Ishikawa (cell line): ENCODE results near the gene KHDRBS2.

Experiments used
- CEBPB ChIP-seq: IDR thresholded peaks from 2 replicates; pipeline ENCODE4 v1.6.1; 2012
- CREB1 ChIP-seq: IDR thresholded peaks from 2 replicates; pipeline ENCODE4 v1.6.1; 2012; ENCODE audit warnings: low read depth
- EGR1 ChIP-seq: IDR thresholded peaks from 2 replicates; pipeline ENCODE4 v1.6.1; 2012
- EP300 ChIP-seq: IDR thresholded peaks from 2 replicates; pipeline ENCODE4 v1.6.1; 2012; ENCODE audit warnings: borderline replicate concordance
- FOXM1 ChIP-seq: IDR thresholded peaks from 2 replicates; pipeline ENCODE4 v1.6.1; 2012; ENCODE audit warnings: low read depth, borderline replicate concordance
- NFIC ChIP-seq: IDR thresholded peaks from 2 replicates; pipeline ENCODE4 v1.6.1; 2012
- RAD21 ChIP-seq: IDR thresholded peaks from 2 replicates; pipeline ENCODE4 v1.6.1; 2012; ENCODE audit warnings: low read depth
- TAF1 ChIP-seq: IDR thresholded peaks from 2 replicates; pipeline ENCODE4 v1.6.1; 2012; ENCODE audit warnings: low read depth, mild to moderate bottlenecking
- TCF12 ChIP-seq: IDR thresholded peaks from 2 replicates; pipeline ENCODE4 v1.6.1; 2012; ENCODE audit warnings: low read depth
- TEAD4 ChIP-seq: IDR thresholded peaks from 2 replicates; pipeline ENCODE4 v1.6.1; 2012
- YY1 ChIP-seq: IDR thresholded peaks from 2 replicates; pipeline ENCODE4 v1.6.1; 2012; ENCODE audit warnings: low read depth
- ZBTB7A ChIP-seq: IDR thresholded peaks from 2 replicates; pipeline ENCODE4 v1.6.1; 2012; ENCODE audit warnings: low read depth
- TF ChIP-seq, protein P1 (sequence below): IDR thresholded peaks from 2 replicates; pipeline ENCODE4 v1.6.1; 2012
- TF ChIP-seq, protein P2 (sequence below): IDR thresholded peaks from 2 replicates; pipeline ENCODE4 v1.6.1; 2012
- TF ChIP-seq, protein P3 (sequence below): IDR thresholded peaks from 2 replicates; pipeline ENCODE4 v1.6.1; 2012; ENCODE audit warnings: low read depth, mild to moderate bottlenecking

The KHDRBS2 gene

DNA sequence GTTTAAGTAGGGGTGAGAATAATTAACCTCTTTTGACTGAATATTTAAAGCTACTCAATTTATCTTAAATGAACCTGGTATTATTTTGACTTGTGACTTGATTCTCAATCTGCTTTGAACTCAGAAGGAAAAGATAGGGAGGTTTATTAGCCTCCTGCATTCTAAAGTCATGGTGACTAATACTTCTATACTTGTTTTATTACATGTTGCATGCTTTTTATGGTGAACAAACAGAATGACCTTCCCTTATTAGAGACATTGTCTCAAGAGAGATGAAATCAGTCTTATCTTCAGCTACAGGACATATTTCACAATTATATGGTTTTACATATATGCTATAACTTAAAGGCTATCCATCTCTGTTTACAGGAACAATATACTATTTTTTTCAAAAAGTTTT, 336.9 kb downstream of the KHDRBS2 start:
- TF ChIP-seq, protein P1, sequence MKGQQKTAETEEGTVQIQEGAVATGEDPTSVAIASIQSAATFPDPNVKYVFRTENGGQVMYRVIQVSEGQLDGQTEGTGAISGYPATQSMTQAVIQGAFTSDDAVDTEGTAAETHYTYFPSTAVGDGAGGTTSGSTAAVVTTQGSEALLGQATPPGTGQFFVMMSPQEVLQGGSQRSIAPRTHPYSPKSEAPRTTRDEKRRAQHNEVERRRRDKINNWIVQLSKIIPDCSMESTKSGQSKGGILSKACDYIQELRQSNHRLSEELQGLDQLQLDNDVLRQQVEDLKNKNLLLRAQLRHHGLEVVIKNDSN = no peak
- TF ChIP-seq FOXM1 = no peak
- TF ChIP-seq NFIC = no peak
- no peak for TF ChIP-seq YY1
- TF ChIP-seq TCF12 = no peak
- no peak for TF ChIP-seq TAF1
- TF ChIP-seq EGR1 = no peak
- TF ChIP-seq TEAD4 = no peak
- TF ChIP-seq CEBPB = no peak
- TF ChIP-seq EP300 = no peak
- no peak for TF ChIP-seq CREB1
- TF ChIP-seq, protein P2, sequence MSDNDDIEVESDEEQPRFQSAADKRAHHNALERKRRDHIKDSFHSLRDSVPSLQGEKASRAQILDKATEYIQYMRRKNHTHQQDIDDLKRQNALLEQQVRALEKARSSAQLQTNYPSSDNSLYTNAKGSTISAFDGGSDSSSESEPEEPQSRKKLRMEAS = no peak
- no peak for TF ChIP-seq RAD21
- no peak for TF ChIP-seq ZBTB7A
- TF ChIP-seq, protein P3, sequence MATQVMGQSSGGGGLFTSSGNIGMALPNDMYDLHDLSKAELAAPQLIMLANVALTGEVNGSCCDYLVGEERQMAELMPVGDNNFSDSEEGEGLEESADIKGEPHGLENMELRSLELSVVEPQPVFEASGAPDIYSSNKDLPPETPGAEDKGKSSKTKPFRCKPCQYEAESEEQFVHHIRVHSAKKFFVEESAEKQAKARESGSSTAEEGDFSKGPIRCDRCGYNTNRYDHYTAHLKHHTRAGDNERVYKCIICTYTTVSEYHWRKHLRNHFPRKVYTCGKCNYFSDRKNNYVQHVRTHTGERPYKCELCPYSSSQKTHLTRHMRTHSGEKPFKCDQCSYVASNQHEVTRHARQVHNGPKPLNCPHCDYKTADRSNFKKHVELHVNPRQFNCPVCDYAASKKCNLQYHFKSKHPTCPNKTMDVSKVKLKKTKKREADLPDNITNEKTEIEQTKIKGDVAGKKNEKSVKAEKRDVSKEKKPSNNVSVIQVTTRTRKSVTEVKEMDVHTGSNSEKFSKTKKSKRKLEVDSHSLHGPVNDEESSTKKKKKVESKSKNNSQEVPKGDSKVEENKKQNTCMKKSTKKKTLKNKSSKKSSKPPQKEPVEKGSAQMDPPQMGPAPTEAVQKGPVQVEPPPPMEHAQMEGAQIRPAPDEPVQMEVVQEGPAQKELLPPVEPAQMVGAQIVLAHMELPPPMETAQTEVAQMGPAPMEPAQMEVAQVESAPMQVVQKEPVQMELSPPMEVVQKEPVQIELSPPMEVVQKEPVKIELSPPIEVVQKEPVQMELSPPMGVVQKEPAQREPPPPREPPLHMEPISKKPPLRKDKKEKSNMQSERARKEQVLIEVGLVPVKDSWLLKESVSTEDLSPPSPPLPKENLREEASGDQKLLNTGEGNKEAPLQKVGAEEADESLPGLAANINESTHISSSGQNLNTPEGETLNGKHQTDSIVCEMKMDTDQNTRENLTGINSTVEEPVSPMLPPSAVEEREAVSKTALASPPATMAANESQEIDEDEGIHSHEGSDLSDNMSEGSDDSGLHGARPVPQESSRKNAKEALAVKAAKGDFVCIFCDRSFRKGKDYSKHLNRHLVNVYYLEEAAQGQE = no peak

DNA sequence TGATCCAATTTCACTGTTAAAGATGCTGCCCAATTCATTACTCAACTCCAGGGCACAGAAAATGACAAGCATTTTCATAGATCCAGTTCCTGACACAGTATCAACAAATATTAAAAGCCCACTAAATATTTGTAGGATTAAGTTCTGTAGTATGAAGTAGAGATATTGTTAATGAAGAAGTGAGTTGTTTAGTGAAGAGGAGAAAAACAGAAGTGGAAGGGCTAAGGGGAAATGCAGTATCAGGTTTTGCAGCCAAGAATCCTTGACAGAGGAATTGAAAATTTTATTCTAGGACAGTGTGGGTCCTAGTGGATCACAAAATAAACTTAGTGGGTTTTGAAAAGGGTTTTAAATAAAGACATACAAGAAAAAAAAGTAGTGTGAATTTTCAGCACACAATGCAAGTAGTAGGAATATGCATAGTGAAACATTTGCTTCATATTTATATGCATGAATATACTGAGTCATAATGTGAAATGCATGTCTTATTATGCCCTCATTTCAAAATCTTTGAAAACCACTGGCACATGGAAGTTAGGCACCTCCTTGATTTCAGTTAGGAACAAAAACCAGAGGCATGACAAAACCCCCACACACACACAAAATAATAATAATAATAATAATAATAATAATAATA, 338.6 kb downstream of the KHDRBS2 start:
- no peak for TF ChIP-seq TCF12
- no peak for TF ChIP-seq CREB1
- TF ChIP-seq FOXM1 = no peak
- no peak for TF ChIP-seq YY1
- TF ChIP-seq, protein P1 = no peak
- no peak for TF ChIP-seq EGR1
- no peak for TF ChIP-seq RAD21
- TF ChIP-seq ZBTB7A = no peak
- TF ChIP-seq, protein P3 = no peak
- no peak for TF ChIP-seq TEAD4
- TF ChIP-seq, protein P2 = no peak
- TF ChIP-seq NFIC = no peak
- TF ChIP-seq EP300 = no peak
- no peak for TF ChIP-seq CEBPB
- TF ChIP-seq TAF1 = no peak

DNA sequence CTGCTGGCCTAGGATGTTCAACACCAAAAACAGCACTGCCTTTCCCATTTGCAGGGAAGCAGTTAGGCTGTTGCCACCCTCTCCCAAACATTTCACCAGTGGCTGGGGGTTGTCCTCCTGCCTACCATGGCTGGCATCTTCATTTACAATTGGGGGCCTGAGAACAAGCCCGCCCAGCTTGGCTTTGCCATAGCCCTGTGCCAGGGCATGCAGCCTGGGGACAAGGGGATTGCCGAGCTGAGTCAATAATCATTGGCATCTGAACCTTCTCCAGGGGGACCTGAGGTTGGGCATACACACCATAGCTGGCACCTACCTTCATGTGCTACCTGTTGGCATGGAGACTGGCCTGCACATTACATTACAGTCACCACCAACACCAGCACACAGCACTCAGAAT, 345.1 kb downstream of the KHDRBS2 start:
- TF ChIP-seq, protein P3 = no peak
- TF ChIP-seq, protein P2 = no peak
- TF ChIP-seq CEBPB = no peak
- TF ChIP-seq EP300 = no peak
- TF ChIP-seq RAD21 = no peak
- no peak for TF ChIP-seq TCF12
- no peak for TF ChIP-seq FOXM1
- TF ChIP-seq CREB1 = no peak
- no peak for TF ChIP-seq ZBTB7A
- TF ChIP-seq YY1 = no peak

DNA sequence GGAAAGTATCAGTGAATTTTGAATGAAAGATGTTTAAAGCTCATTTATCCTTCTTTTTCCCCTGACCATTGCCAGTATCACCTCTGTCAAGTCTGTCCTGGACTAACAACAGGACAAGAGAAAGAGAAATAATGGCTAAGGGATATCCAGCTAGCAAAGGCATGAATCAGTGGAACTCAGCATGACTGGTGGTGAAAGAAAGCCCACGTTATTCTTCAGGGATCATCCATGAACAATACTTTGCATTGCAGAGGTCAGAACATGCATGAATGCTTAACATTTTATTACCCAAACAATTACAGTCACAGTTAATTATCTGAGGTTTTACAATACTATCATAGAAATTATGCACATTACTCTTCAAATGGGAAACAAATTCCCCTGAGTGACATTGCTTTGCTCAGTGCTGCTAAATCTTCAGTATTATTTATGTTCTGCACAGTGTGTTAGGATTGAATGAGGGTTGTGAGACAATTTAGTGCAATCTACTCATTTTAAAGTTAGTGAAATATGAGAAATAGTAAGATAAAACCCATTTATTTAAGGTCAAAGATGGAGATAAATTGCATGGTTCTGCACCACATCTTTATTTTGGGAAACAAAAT, 350.7 kb downstream of the KHDRBS2 start:
- no peak for TF ChIP-seq YY1
- TF ChIP-seq CREB1 = no peak
- no peak for TF ChIP-seq ZBTB7A
- TF ChIP-seq, protein P1 = no peak
- TF ChIP-seq TEAD4 = no peak
- TF ChIP-seq, protein P3 = no peak
- TF ChIP-seq RAD21 = no peak
